Fibroblast of the conjunctiva (primary cell): Measurements from ENCODE around the gene PRKCG.
A peak's percentile ranks its signal among the peaks of the same experiment; 100 is the strongest.
"Not testable (repeated sequence)": the region's sequence is repeated elsewhere in the genome, so short reads cannot be mapped to it uniquely, and the experiment has no call there.

Source experiments
- DNase-seq: peaks from one replicate; pipeline ENCODE4 v3.0.0-alpha.2; 2010; ENCODE audit warnings: low read depth

Gene PRKCG

DNA sequence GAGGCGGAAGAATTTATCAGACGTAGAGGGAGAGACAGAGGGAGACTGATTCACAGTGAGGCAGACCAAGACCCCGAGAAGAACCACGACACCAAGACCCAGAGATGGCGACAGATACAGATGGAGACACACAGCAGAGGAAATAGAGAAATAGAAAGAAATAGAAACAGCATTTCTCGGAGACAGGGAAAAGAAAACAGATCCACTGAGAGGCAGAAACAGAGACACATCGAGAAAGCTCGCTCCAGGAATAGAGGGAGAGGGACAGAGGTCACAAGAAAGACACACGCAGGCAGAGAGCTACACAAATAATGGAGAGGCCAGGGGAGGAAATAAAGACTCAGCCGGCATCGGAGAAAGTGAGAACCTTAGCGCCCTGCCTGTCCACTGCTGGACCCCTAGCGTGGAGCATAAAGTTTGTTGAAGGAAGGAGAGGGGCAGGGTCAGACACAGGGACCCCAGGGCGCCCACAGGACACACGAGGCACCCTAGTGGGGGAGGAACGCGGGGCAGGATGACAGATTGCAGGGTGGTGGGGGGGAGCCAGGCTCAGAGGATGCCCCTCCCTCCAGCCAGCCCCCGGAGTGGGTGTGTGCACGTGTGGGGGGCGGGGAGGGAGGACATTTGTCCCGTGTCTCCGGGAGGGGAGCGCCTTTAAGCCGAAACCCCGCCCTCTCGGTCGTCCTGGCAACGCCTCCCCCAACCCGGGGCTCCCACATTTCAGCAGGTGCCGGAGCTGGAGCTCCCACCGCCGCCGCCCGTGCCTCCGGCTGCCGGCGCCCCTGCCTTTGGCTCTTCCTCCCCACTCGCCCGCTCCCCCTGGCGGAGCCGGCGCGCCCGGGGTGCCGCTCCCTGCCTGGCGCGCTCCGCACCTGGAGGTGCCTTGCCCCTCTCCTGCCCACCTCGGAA lies at the start of gene PRKCG:
Gene PRKCG (plus strand): TSS at position 716 of the 909 bp plus-strand sequence. CDS start 298 bp downstream, outside the sequence.
- no peak for DNase-seq

DNA sequence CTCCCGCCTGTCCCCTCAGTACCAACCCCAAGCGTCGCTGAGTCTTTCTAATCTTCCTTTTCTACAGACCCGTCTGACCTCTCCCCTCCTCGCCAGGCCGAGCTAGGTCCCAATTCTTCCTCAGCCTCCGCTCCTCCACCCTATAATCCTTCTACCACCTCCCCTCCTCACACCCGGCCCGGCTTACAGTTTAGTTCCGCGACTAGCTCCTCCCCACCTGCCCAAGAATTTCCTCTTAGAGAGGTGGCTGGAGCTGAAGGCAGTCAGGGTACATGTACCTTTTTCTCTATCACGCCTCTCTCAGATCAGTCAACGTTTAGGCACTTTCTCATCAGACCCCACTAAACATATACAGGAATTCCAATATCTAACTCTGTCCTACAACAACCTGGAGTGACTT lies 49.1 kb upstream of the PRKCG start:
- DNase-seq = not testable (repeated sequence)

DNA sequence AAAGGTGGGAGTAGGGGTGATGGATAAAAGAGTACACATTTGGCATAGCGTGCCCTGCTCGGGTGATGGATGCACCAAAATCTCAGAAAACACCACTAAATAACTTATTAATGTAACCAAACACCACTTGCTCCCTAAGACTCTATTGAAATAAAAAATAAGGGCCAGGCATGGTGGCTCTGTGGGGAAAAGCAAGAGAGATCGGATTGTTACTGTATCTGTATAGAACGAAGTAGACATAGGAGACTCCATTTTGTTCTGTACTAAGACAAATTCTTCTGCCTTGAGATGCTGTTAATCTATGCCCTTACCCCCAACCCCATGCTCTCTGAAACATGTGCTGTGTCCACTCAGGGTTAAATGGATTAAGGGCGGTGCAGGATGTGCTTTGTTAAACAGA lies 43.6 kb upstream of the PRKCG start:
- not testable (repeated sequence) for DNase-seq

DNA sequence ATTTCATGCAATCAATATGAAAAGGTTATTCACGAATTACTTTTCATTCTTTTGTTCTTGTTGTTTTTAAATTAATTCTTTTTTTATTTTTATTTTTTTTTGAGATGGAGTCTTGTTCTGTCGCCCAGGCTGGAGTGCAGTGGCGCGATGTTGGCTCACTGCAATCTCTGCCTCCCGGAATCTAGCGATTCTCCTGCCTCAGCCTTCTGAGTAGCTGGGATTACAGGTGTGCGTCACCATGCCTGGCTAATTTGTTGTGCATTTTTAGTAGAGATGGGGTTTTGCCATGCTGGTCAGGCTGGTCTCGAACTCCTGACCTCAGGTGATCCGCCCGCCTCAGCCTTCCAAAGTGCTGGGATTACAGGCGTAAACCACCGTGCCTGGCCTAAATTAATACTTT lies 41.8 kb upstream of the PRKCG start:
- DNase-seq = not testable (repeated sequence)

DNA sequence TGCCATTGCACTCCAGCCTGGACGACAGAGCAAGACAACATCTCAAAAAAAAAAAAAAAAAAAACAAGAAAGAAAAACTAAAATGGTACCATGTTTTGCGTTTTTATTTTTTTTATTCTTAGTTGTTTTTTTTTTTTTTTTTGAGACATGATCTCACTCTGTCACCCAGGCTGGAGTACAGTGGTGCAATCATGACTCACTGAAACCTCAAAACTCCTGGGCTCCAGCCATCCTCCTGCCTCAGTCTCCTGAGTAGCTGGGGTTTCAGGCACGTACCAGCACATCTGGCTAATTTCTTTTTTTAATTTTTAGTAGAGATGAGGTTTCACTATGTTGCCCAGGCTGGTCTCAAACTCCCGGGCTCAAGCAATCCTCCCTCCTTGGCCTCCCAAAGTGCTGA lies 41.1 kb upstream of the PRKCG start:
- peak; percentile 73 for DNase-seq

DNA sequence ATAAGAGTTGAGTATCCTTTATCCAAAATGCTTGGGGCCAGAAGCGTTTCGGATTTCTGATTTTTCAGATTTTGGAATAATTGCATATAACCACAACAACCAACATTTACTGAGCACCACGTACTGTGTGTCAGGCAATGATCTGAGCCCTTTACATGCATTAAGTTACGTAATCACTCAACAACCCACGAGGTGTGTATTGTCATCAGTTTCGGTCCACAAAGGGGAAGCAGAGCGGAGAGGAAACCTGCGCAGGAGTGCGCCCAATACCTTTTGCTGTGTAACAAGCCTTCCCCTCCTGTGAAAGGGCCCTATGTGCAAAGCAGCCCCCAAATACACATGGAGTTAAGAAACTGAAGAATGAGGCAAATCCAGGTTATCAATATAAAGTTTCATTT lies 37.1 kb upstream of the PRKCG start:
- DNase-seq = no peak

DNA sequence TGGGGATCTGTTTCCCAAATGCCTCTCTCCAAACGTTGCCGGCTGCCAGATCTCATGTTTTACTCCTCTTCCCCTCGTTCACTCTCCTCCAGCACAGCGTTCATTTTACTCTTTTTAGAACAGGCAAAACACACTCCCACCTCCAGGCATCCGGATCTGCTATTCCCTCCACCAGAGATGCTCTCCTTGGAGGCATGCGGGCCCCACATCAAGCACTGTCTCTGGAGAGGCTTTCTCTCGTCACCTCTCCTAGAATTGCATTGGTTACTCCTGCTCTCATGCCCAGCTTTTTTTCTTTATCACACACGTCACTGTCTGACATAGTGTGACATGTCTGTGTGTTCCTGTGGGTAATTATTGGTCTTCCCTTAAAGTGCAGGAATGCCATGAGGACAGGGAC lies 34.4 kb upstream of the PRKCG start:
- DNase-seq = no peak

DNA sequence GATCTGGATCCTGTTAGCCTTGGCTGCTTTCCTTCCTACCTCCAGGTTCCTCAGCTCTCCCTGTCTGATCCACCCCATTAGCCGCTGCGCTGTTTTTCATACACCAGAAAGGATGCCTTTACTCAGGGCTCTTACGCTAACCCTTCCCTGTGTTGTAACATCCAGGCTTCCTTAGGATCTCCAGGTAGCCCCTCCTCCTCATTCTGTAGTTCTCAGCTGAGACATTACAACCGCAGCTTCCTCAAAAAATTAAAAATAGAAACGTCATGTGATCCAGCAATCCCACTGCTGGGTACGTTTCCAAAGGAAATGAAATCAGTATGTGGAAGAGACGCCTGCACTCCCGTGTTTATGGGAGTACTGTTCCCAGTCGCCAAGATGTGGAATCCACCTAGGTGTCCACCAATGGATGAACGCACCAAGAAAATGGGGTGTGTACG lies 32.7 kb upstream of the PRKCG start:
- no peak for DNase-seq

DNA sequence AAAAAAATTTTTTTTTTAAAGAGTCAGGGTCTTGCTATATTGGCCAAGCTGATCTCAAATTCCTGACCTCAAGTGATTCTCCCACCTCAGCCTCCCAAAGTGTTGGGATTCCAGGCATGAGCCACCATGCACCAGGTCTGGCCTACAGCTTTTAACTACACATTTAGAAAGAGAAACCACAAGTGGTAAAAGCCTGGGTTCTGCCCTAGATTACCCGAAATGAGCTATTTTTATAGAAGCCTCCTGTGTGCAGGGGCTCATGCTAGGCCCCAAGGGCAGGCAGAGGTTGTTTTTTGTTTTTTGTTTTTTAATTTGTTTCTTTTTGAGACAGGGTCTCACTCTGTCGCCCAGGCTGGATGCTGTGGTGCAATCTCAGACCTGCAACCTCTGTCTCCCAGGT lies 28.3 kb upstream of the PRKCG start:
- DNase-seq = no peak

DNA sequence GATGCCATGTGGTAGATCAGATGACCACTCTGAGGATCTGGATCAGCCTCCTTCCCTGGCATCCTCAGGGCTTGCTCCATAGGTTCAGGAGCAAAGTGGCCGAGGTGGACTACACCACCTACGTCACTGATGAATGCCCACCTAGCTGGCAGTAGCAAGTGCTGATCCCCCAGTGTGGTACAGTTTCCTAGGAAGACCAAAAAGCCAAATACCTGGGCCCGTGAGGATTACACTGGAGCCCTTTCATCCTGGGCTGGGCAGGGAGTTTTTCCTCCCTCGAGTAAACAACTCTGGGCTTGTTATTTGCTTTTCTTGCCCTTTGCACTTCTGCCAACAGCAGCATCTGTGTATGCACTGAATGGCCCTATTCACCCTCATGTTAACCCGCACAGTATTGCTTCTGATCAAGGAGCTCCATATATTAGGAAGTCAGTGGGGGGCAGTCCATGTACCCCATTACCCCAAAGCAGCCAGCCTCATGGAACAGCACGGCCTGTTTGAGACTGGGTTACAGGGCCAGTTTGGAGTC lies 17.6 kb upstream of the PRKCG start:
- DNase-seq = no peak

DNA sequence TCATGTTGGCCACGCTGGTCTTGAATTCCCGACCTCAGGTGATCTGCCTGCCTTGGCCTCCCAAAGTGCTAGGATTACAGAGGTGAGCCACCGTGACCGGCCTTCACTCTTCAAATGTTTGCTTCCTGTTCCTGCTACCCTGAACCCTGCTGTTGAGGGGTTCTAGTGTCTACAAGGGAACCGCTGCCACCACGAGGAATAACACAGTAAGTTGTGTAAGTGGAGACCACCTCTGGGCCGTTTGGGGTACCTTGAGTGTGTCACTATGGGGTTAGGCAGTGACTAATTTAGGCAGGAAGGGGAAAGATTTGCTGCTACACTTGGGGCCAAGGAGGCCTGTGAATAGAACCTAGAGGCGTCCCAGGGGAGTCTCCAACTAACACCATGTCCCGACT lies 16.5 kb upstream of the PRKCG start:
- no peak for DNase-seq

DNA sequence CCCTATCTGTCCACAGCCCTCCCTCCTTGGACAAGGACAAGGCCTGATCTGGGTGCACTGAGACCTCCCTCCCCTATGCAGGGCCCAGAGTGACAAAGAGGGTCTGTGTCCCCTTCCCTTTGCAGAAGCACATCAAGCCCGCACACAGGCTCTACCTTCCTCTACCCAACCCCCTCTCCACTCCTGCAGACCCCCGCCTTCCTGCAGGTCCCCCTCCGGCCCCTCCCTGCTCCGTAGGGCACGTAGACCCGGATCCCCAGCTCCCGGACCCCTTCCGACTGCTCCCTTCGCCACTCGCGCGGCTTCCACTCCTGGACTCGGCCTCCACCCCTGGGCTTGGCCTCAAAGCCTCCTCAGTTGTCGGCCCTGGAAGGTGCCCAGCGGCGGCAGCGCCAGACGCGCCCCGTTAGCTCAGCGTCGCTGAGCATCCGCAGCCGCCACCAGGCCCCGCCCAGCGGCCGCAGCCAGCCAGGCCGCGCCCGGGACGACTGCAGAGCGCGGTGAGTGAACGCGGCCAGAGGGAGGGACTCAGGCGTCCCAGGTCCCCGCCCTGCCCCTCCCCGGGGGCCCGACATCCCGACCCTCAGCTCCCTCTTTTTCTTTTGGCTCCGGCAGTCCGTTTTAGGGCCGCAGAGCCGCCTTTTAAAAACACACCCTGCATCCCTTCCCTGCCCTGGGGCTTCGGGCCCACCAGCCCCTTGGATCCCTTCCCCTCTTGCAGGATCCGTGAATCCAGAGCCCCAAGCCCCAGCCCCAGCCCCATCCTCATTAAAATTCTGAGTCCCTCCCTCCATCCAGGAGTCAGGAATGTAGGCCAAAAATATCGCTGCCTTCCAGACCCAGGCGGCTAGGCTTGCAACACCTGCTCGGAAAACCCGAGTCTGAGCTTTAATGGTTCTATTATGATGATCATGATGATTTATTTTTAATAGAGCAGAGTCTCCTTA lies 15.8 kb upstream of the PRKCG start:
- no peak for DNase-seq

DNA sequence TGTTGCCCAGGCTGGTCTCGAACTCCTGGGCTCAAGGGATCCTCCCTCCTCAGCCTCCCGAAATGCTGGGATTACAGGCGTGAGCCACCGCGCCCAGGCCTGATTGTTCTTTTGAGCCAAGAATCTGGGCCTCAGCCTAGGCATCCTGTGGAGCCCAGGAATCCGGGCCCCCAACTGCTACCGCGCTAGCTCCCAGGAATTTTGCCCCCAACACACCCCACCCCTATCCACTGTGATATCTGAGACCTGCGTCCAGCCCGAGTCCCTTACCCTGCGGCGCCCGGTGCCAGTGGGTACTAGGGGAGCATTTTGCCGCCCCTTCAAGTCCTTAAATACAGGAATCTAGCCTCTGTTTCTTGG lies 15.2 kb upstream of the PRKCG start:
- DNase-seq = no peak

DNA sequence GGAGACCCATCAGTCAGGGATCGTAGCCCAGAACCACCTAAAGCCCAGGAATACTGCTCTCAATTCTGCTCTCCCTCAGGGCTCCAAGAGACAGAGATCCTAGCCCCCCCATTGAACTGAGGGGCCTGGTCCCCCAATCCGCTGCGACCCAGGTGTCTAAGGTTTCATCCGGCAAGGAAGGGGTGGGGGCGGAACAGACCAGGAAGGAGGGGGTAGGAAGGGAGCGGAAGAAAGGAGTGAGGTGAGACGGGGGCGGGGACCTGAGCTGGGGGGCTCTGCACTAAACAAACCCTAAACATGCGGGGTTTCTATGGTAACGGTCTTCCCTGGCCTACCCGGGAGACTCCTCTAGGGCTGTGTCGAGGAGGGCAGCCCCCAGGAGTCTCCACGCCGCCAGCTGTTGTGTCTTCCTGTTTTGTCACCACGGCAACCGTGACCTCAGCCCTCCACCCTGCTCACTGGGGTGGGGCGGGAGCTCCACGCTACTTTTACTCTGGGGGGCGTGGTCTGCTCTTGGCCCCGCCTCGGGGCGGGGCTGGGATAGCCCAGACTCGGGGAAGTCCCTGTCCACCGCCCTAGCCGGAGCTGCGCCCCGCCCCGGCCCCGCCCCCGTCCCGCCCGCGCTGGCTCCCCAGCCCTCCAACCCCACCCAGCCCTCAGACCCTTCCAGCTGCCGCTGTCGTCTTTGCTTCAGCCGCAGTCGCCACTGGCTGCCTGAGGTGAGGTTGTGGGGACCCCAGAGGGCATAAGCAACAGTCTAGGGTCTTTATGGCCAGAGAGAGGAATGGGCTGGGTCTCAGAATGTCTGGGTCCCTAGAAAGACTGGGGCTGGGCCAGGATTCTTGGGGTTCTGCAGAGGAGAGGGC lies 14.5 kb upstream of the PRKCG start, which contains the start of gene MYADM:
Gene MYADM (plus strand): TSS at position 659 of the 866 bp plus-strand sequence. CDS start 5,647 bp downstream, outside the sequence.
- DNase-seq = peak; percentile 98

DNA sequence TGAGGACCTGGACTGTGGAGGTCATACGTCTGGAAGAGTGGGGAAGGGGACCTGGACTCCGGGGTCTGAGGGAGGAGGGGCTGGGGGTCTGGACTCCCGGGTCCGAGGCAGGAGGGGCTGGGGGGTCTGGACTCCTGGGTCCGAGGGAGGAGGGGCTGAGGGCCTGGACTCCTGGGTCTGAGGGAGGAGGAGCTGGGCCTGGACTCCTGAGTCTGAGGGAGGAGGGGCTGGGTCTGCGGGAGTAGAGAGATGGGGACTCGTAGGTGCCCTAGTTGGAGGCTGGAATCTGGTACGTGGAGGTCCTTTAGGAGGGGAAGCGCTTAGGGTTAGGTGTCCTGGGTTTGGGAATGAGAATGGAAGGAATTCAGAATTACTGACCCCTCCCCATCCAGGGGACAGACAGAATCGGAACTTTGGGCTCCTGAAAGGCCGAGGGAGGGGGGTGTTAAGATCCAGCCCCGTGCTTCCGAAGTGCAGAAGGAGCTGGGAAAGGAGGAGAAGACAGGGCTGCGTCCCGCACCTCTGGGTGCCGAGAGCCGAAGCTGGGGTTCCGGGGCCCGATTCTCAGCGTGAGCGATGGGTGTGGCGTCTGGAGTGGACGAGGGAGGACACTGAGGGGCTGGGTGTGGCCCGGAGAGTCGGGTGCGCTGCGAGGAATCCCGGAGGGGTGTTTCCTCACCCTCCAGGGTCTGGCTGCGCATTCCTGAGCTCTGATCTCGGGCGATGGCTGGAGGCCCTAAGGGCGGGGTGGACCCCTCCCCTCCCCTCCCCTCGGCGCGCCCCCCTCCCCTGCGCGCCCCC lies 13.7 kb upstream of the PRKCG start:
- DNase-seq = peak; percentile 34

DNA sequence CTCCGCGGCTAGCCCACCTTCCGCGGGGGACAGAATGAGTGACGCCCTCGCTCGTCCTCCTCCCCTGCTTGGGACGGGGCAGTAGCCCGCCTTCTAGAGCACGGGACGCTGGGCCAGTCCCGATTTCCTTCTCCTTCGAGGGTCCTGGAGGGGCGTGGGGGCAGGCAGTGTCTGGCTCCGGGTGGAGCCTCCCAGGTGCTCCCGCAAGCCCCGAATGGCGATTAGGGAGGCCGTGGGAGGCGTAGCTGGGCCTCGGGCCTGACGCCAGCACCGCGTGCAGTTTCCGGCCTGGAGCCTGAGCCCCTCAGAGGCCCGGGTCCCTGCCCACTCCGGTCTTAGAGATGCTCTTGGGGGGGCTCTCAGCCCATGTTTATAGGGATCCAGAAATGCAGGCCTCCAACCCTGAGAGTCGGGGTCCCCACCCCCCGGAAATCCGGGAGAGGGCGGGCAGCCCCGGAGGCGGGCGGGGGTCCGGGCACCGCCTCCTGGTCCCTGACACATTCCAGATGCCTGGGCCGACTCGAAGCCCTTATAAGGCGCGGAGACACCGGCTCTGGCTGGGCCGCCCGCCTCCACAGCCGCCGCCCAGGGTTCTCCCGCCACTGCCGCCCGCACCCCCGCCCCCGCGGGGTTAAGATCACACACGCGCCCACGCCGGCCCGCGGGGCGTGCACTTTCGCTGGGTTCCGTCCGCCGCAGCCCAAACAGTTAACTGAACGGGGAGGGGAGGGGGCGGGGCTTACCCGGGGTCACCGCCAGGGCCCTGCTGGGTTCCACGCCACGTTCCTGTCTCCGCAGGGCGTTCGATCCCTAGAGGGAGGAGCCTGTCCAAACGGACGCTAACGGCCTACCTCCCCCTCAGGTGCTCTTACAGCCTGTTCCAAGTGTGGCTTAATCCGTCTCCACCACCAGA lies 12.8 kb upstream of the PRKCG start:
- DNase-seq = peak; percentile 73

DNA sequence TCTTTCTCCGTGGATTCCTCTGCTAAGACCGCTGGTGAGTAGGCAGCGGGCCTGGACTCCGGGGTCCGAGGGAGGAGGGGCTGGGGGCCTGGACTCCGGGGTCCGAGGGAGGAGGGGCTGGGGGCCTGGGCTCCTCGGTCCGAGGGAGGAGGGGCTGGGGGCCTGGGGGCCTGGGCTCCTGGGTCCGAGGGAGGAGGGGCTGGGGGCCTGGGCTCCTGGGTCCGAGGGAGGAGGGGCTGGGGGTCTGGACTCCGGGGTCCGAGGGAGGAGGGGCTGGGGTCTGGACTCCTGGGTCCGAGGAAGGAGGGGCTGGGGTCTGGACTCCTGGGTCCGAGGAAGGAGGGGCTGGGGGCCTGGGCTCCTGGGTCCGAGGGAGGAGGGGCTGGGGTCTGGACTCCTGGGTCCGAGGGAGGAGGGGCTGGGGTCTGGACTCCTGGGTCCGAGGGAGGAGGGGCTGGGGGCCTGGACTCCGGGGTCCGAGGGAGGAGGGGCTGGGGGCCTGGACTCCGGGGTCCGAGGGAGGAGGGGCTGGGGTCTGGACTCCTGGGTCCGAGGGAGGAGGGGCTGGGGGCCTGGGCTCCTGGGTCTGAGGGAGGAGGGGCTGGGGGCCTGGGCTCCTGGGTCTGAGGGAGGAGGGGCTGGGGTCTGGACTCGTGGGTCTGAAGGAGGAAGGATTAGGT lies 12.1 kb upstream of the PRKCG start:
- DNase-seq = not testable (repeated sequence)

DNA sequence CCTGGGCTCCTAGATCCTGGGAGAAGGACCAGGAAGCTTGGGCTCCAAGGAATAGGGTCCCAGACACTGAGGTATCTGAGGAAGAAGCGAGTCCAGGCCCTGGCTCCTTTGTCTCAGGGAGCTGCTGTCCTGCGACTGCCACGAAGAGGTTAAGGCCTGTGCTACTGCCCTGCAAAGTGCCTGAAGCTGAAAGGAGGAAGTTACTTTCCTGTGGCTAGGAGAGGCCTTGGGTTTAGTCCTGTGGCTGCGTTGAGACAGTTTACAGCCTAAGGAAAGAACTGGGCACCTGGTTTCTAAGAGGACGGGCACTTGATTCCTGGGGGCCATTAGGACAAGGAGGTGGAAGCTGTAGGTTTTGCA lies 11.5 kb upstream of the PRKCG start:
- DNase-seq = no peak

DNA sequence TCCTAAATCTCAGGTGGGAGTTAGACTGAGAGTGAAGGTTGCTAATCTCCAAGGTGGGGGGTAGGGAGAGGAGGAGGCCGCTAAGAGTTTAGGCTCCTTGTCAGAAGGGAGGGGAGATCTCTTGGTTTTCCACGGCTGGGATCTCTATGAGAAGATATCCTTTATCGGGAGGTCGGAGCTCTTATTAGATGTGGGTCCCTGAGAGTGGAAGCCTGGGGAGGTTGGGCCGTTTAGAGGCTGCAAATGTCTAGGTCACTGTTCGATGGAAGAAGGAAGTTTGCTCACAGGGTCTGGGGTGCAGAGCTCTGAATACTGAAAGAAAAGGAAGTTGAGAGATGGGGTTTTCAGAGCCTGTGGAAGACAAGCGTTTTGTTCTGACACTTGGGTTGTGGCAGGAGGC lies 10.5 kb upstream of the PRKCG start:
- DNase-seq = no peak
